Measurements from ENCODE around the gene DDX50.

DNA sequence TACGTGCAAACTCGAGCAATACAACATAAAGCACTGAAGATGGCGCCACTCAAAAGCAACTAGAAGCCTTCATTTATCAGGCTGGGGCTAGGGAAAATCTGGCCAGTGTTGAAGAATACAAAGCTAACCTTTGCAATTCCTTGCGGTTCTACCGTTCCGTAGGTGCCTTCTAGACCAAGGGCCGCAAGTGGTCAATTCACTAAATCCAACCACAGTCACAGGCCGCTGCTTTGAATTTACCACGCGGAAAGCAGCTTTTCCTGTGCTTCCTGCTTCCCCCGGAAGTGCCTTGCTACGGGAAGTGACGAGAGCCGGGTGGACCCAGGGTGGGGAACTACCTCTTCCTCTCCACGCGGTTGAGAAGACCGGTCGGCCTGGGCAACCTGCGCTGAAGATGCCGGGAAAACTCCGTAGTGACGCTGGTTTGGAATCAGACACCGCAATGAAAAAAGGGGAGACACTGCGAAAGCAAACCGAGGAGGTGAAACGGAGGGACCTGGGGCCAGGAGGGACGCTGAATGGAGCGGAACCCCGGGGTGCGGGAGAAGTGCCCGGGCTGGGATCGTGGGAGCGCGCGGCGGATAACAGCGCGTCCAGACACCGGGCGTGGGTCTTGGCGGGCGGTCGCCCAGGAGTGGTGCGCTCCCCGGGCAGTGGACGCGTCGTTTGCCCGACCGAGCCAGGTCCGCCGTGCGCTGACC, 54.9 kb downstream of the DDX50 start, which contains the start of gene DDX21:
- no peak for TF ChIP-seq EP300 (IDR thresholded peaks at IDR 0.05)
- TF ChIP-seq, protein P1, sequence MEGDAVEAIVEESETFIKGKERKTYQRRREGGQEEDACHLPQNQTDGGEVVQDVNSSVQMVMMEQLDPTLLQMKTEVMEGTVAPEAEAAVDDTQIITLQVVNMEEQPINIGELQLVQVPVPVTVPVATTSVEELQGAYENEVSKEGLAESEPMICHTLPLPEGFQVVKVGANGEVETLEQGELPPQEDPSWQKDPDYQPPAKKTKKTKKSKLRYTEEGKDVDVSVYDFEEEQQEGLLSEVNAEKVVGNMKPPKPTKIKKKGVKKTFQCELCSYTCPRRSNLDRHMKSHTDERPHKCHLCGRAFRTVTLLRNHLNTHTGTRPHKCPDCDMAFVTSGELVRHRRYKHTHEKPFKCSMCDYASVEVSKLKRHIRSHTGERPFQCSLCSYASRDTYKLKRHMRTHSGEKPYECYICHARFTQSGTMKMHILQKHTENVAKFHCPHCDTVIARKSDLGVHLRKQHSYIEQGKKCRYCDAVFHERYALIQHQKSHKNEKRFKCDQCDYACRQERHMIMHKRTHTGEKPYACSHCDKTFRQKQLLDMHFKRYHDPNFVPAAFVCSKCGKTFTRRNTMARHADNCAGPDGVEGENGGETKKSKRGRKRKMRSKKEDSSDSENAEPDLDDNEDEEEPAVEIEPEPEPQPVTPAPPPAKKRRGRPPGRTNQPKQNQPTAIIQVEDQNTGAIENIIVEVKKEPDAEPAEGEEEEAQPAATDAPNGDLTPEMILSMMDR (IDR thresholded peaks at IDR 0.05), result peak; percentile 13 to 65 (median 62)

All from ovary (tissue), 3 donors.